ENCODE results near the gene TCP11L1.

DNA sequence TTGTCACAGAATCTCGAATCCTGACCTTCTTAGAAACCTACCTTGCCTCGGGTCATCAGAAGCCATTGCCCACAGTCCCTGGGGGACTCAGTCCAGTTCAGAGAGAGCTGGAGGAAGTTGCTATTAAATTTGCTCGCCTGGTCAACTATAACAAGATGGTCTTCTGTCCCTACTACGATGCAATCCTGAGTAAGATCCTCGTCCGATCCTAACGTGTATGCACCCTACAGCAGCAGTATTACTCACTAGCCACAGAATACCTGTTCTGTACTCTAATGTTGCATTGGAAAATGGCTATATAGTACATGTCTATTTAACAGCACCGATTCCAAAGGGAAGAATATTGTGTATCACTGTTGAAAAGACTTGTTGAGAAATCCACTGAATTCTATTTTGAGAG is 33.1 kb downstream of the TCP11L1 start:
- TF ChIP-seq, protein P1, sequence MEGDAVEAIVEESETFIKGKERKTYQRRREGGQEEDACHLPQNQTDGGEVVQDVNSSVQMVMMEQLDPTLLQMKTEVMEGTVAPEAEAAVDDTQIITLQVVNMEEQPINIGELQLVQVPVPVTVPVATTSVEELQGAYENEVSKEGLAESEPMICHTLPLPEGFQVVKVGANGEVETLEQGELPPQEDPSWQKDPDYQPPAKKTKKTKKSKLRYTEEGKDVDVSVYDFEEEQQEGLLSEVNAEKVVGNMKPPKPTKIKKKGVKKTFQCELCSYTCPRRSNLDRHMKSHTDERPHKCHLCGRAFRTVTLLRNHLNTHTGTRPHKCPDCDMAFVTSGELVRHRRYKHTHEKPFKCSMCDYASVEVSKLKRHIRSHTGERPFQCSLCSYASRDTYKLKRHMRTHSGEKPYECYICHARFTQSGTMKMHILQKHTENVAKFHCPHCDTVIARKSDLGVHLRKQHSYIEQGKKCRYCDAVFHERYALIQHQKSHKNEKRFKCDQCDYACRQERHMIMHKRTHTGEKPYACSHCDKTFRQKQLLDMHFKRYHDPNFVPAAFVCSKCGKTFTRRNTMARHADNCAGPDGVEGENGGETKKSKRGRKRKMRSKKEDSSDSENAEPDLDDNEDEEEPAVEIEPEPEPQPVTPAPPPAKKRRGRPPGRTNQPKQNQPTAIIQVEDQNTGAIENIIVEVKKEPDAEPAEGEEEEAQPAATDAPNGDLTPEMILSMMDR (IDR thresholded peaks at IDR 0.05; ENCODE audit: control extremely low read depth in 1 of 3, insufficient read depth in 1 of 3, low read depth in 1 of 3, low read length in 3 of 3), result no peak
- TF ChIP-seq, protein P2, sequence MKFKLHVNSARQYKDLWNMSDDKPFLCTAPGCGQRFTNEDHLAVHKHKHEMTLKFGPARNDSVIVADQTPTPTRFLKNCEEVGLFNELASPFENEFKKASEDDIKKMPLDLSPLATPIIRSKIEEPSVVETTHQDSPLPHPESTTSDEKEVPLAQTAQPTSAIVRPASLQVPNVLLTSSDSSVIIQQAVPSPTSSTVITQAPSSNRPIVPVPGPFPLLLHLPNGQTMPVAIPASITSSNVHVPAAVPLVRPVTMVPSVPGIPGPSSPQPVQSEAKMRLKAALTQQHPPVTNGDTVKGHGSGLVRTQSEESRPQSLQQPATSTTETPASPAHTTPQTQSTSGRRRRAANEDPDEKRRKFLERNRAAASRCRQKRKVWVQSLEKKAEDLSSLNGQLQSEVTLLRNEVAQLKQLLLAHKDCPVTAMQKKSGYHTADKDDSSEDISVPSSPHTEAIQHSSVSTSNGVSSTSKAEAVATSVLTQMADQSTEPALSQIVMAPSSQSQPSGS (IDR thresholded peaks at IDR 0.05; ENCODE audit: low read length), result no peak
- TF ChIP-seq, protein P3, sequence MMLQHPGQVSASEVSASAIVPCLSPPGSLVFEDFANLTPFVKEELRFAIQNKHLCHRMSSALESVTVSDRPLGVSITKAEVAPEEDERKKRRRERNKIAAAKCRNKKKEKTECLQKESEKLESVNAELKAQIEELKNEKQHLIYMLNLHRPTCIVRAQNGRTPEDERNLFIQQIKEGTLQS (IDR thresholded peaks at IDR 0.05; ENCODE audit: insufficient read depth, low read depth, low read length), result no peak
- TF ChIP-seq NANOG (IDR thresholded peaks at IDR 0.05; ENCODE audit: insufficient read depth, low read depth, low read length, poor library complexity, severe bottlenecking) (no peak), YY1 (IDR thresholded peaks at IDR 0.05; ENCODE audit: low read depth, low read length) (no peak)
